GM13977 (cell line): Measurements from ENCODE around the gene TFB1M.
A peak's percentile ranks its signal among the peaks of the same experiment; 100 is the strongest.

ENCODE experiments used
- DNase-seq: peaks from one replicate; pipeline ENCODE4 v3.0.0; 2012; ENCODE audit warnings: low spot score
- CTCF ChIP-seq: IDR thresholded peaks from 2 replicates; pipeline ENCODE4 v1.5.1; 2012; ENCODE audit warnings: mild to moderate bottlenecking, control low read depth; ENCODE audit not compliant: insufficient read depth; ENCODE audit errors: extremely low read depth, missing control alignments
- in situ Hi-C: fragments of 300-500 bp; cut with MboI; formaldehyde crosslinking; loops from one replicate; pipeline ENCODE4 v1.12.0; 2022; ENCODE audit warnings: low sequenced_read_pairs, low pct_unique_long_range_greater_than_20kb, mixed read lengths, inconsistent platforms; ENCODE audit not compliant: unreplicated experiment

Gene TFB1M

GRCh38 chr6:155256122-155256795 is 58.0 kb downstream of the TFB1M start:
- no peak for TF ChIP-seq CTCF
- DNase-seq = no peak
- in situ Hi-C loops = loop anchor here (25.0 kb wide), 1 partner anchor 569 kb away; no protein-coding TSS in a partner anchor

- in situ Hi-C loops = loop anchor here (25.0 kb wide), 1 partner anchor 567 kb away; no protein-coding TSS in a partner anchor
- no peak for TF ChIP-seq CTCF
Measured at GRCh38 chr6:155254139-155254538, 60.1 kb downstream of the TFB1M start.

GRCh38 chr6:155253337-155253736 is 60.9 kb downstream of the TFB1M start:
- in situ Hi-C loops = loop anchor here (25.0 kb wide), 1 partner anchor 566 kb away; no protein-coding TSS in a partner anchor
- DNase-seq = no peak
- no peak for TF ChIP-seq CTCF

More at GRCh38 chr6:155254139-155254538, 60.1 kb downstream of the TFB1M start:
- DNase-seq = no peak

GRCh38 chr6:155252581-155252980 is 61.7 kb downstream of the TFB1M start:
- in situ Hi-C loops = loop anchor here (25.0 kb wide), 1 partner anchor 565 kb away; no protein-coding TSS in a partner anchor

GRCh38 chr6:155250701-155251381 is 63.4 kb downstream of the TFB1M start:
- no peak for TF ChIP-seq CTCF
- in situ Hi-C loops = loop anchor here (25.0 kb wide), 1 partner anchor 564 kb away; no protein-coding TSS in a partner anchor
- DNase-seq = no peak

More at GRCh38 chr6:155252581-155252980, 61.7 kb downstream of the TFB1M start:
- no peak for TF ChIP-seq CTCF
- no peak for DNase-seq

- peak; percentile 61 for TF ChIP-seq CTCF
- in situ Hi-C loops = no loop called here
Measured at GRCh38 chr6:155248008-155249001, 66.0 kb downstream of the TFB1M start.

More at GRCh38 chr6:155248008-155249001, 66.0 kb downstream of the TFB1M start:
- DNase-seq = peak; percentile 77
